Kidney epithelial cell (primary cell): ENCODE data around the gene ZNF592. TPM values are rescaled to one million over a fixed set of nuclear protein-coding genes. Genes with fewer than 3 reads are reported as not detected.
A peak's percentile ranks its signal among the peaks of the same experiment; 100 is the strongest.
"Not testable (repeated sequence)": the region's sequence is repeated elsewhere in the genome, so short reads cannot be mapped to it uniquely, and the experiment has no call there.

Experiments
- DNase-seq: peaks from one replicate; pipeline ENCODE4 v3.0.0-alpha.2; 2010; ENCODE audit warnings: low read depth
- H3K27me3 ChIP-seq: 2 replicates; pipeline ENCODE4 v1.6.0; 2011; ENCODE audit warnings: low read length; ENCODE audit not compliant: control insufficient read depth, insufficient read depth
- H3K36me3 ChIP-seq: 2 replicates; pipeline ENCODE4 v1.5.1; 2011; ENCODE audit warnings: low read length; ENCODE audit not compliant: control insufficient read depth, insufficient read depth
- H3K4me3 ChIP-seq: 2 replicates; pipeline ENCODE4 v1.5.1; 2011; ENCODE audit warnings: low read depth, mild to moderate bottlenecking, control low read depth, low read length
- CTCF ChIP-seq: IDR thresholded peaks from 2 replicates; pipeline ENCODE4 v1.5.1; 2011; ENCODE audit warnings: mild to moderate bottlenecking, moderate library complexity, low read length, control low read depth, inconsistent platforms; ENCODE audit not compliant: insufficient read depth, poor library complexity, severe bottlenecking
- total RNA-seq: library from RNA; depleted of rRNA; stranded (reverse); fragments of >200 nt; gene quantifications from 2 replicates; pipeline ENCODE4 v1.2.3, GENCODE V29; 2015

The ZNF592 gene
- total RNA-seq, 1 donor from 2014 or later, result 18.8 TPM

GRCh38 chr15:84740691-84741090, 7.7 kb upstream of the ZNF592 start:
- no peak overlapping the region for H3K4me3 ChIP-seq
- no peaks in the 10 kb centered on the region for H3K36me3 ChIP-seq
- no peaks in the 10 kb centered on the region for H3K27me3 ChIP-seq
- TF ChIP-seq CTCF, result no peak
- no peak for DNase-seq

GRCh38 chr15:84741121-84741520, 7.3 kb upstream of the ZNF592 start:
- Histone ChIP-seq H3K4me3 (no peak overlapping the region), H3K27me3 (no peaks in the 10 kb centered on the region), H3K36me3 (no peaks in the 10 kb centered on the region)
- no peak for DNase-seq
- no peak for TF ChIP-seq CTCF

- no peak for DNase-seq
- Histone ChIP-seq H3K36me3 (no peaks in the 10 kb centered on the region), H3K27me3 (no peaks in the 10 kb centered on the region), H3K4me3 (peak overlapping the region; percentile 96)
- TF ChIP-seq CTCF, result peak; percentile 14
Measured at GRCh38 chr15:84747416-84748273, 747 bp upstream of the ZNF592 start.

- no peaks in the 10 kb centered on the region for H3K27me3 ChIP-seq
- no peak for TF ChIP-seq CTCF
- H3K36me3 ChIP-seq, result no peaks in the 10 kb centered on the region
- H3K4me3 ChIP-seq, result peak overlapping the region; percentile 96
- DNase-seq, result no peak
Measured at GRCh38 chr15:84749111-84749991, 959 bp downstream of the ZNF592 start.

GRCh38 chr15:84750583-84751092, 2.2 kb downstream of the ZNF592 start:
- Histone ChIP-seq H3K4me3 (peak overlapping the region; percentile 10), H3K36me3 (no peaks in the 10 kb centered on the region), H3K27me3 (no peaks in the 10 kb centered on the region)
- TF ChIP-seq CTCF, result no peak
- DNase-seq, result no peak

- H3K4me3 ChIP-seq, H3K36me3 ChIP-seq, H3K27me3 ChIP-seq, DNase-seq: not testable (repeated sequence)
Measured at GRCh38 chr15:84751721-84752120, 3.3 kb downstream of the ZNF592 start.
